Tibial artery (tissue), 4 donors: Measurements from ENCODE around the gene KCNMA1.

Source experiments
- DNase-seq, 2 donors: peaks; one replicate each; pipeline ENCODE4 v3.0.0-alpha.2; 2019
- H3K27ac ChIP-seq, 2 donors: fragments of 200-600 bp; sonication (generic) in 1 of 2; 1 replicate in 1 of 2; 2 replicates in 1 of 2; pipeline ENCODE4 v1.5.1; 2018 to 2019; ENCODE audit warnings: mild to moderate bottlenecking in 1 of 2
- H3K27me3 ChIP-seq, 2 donors: fragments of 200-600 bp; sonication (generic) in 1 of 2; one replicate each; pipeline versions ENCODE4 v1.5.1 to v1.6.0; 2016 to 2019
- H3K36me3 ChIP-seq, 3 donors: fragments of 200-600 bp; sonication (generic) in 2 of 3; one replicate each; pipeline ENCODE4 v1.5.1; 2016 to 2019; ENCODE audit warnings: mild to moderate bottlenecking in 2 of 3
- H3K4me1 ChIP-seq, 4 donors: fragments of 200-600 bp; sonication (generic) in 2 of 4; 1 replicate in 3 of 4; 2 replicates in 1 of 4; pipeline ENCODE4 v1.5.1; 2016 to 2019
- H3K4me3 ChIP-seq, 2 donors: fragments of 200-600 bp; sonication (generic) in 1 of 2; 1 replicate in 1 of 2; 2 replicates in 1 of 2; pipeline ENCODE4 v1.5.1; 2018 to 2019; ENCODE audit warnings: mild to moderate bottlenecking in 2 of 2
- H3K9me3 ChIP-seq, 3 donors: fragments of 200-600 bp; sonication (generic) in 1 of 3; one replicate each; pipeline ENCODE4 v1.5.1; 2016 to 2019
- CTCF ChIP-seq, 2 experiments: fragments of 200-600 bp in 1 of 2; fragments of 450-650 bp in 1 of 2; IDR thresholded peaks; one replicate each; pipeline ENCODE4 v1.5.1; 2017 to 2019; ENCODE audit warnings: antibody characterized with exemption in 2 of 2, mild to moderate bottlenecking in 1 of 2, moderate library complexity in 1 of 2
- intact Hi-C: fragments of 100-400 bp; cut with DNase I; formaldehyde crosslinking; loops from one replicate; pipeline ENCODE4 v1.15.0; 2023; ENCODE audit warnings: low total_unique reads

The KCNMA1 gene

GRCh38 chr10:77409697-77410471, 227.7 kb downstream of the KCNMA1 start:
- no peaks in the 10 kb centered on the region for H3K36me3 ChIP-seq
- no peak for TF ChIP-seq CTCF (IDR thresholded peaks at IDR 0.05)
- no peaks in the 10 kb centered on the region for H3K9me3 ChIP-seq
- H3K4me3 ChIP-seq: no peak overlapping the region
- peak overlapping the region; percentile 39 to 47 for H3K27ac ChIP-seq
- intact Hi-C loops: no loop called here
- no peaks in the 10 kb centered on the region for H3K27me3 ChIP-seq
- no peak for DNase-seq
- peaks cover 0 to 93% (median 70%) of the 10 kb centered on the region in 4 donors for H3K4me1 ChIP-seq

- Histone ChIP-seq H3K27me3 (no peaks in the 10 kb centered on the region), H3K27ac (no peak overlapping the region), H3K9me3 (no peaks in the 10 kb centered on the region), H3K4me3 (no peak overlapping the region), H3K36me3 (peaks cover 0 to 5% (median under 1%) of the 10 kb centered on the region in 3 donors), H3K4me1 (peaks cover 0 to 78% (median 55%) of the 10 kb centered on the region in 4 donors)
- intact Hi-C loops: no loop called here
- no peak for DNase-seq
- TF ChIP-seq CTCF (IDR thresholded peaks at IDR 0.05): no peak
Measured at GRCh38 chr10:77408259-77408658, 229.3 kb downstream of the KCNMA1 start.

GRCh38 chr10:77406764-77407430, 230.7 kb downstream of the KCNMA1 start:
- intact Hi-C loops: no loop called here
- Histone ChIP-seq H3K27me3 (no peaks in the 10 kb centered on the region), H3K4me3 (no peak overlapping the region), H3K36me3 (peaks cover 0 to 10% (median 5%) of the 10 kb centered on the region in 3 donors), H3K9me3 (no peaks in the 10 kb centered on the region), H3K27ac (peak overlapping the region; percentile 65 to 72), H3K4me1 (peaks cover 0 to 64% (median 43%) of the 10 kb centered on the region in 4 donors)
- TF ChIP-seq CTCF (IDR thresholded peaks at IDR 0.05): no peak
- no peak for DNase-seq

GRCh38 chr10:77405771-77406241, 231.8 kb downstream of the KCNMA1 start:
- TF ChIP-seq CTCF (IDR thresholded peaks at IDR 0.05): no peak

GRCh38 chr10:77404810-77405209, 232.8 kb downstream of the KCNMA1 start:
- Histone ChIP-seq H3K4me1 (peaks cover 0 to 49% (median 32%) of the 10 kb centered on the region in 4 donors), H3K27me3 (no peaks in the 10 kb centered on the region), H3K27ac (peak overlapping the region; percentile 2 to 22), H3K36me3 (peaks cover 0 to 13% (median 5%) of the 10 kb centered on the region in 3 donors), H3K4me3 (no peak overlapping the region), H3K9me3 (no peaks in the 10 kb centered on the region)
- intact Hi-C loops: no loop called here
- no peak for DNase-seq
- TF ChIP-seq CTCF (IDR thresholded peaks at IDR 0.05): no peak

More at GRCh38 chr10:77405771-77406241, 231.8 kb downstream of the KCNMA1 start:
- DNase-seq: peak; percentile 85 to 94
- intact Hi-C loops: no loop called here
- no peaks in the 10 kb centered on the region for H3K27me3 ChIP-seq
- peaks cover 0 to 53% (median 38%) of the 10 kb centered on the region in 4 donors for H3K4me1 ChIP-seq
- peak overlapping the region; percentile 65 to 72 for H3K27ac ChIP-seq
- no peaks in the 10 kb centered on the region for H3K9me3 ChIP-seq
- H3K4me3 ChIP-seq: no peak overlapping the region
- H3K36me3 ChIP-seq: peaks cover 0 to 13% (median 5%) of the 10 kb centered on the region in 3 donors
